ENCODE results near the gene LINC01488.

The LINC01488 gene

DNA sequence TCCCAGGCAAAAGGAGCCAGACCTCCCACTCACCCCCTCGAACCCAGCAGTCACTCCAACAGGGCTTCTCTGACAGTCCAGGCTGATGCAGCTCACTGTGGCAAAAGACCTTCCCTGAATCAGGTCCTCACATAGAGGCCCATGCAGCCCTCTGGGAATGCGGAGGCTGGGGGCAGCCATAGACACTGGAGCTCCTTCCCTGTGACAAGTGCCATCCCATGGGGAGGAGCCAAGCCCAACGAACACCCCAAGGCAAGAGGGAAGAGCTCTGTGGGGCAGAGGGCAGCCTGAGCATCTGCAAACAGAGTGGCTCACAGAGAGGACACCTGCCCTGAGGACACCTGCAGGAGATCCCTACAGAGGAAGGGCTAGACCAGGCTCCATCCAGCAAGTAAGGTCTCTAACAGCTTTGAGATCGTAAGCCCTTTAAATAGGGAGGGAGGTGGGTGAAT, at the start of gene LINC01488:
Gene LINC01488 (plus strand): TSS at position 271 of the 452 bp plus-strand sequence.
- DNase-seq: no peak

DNA sequence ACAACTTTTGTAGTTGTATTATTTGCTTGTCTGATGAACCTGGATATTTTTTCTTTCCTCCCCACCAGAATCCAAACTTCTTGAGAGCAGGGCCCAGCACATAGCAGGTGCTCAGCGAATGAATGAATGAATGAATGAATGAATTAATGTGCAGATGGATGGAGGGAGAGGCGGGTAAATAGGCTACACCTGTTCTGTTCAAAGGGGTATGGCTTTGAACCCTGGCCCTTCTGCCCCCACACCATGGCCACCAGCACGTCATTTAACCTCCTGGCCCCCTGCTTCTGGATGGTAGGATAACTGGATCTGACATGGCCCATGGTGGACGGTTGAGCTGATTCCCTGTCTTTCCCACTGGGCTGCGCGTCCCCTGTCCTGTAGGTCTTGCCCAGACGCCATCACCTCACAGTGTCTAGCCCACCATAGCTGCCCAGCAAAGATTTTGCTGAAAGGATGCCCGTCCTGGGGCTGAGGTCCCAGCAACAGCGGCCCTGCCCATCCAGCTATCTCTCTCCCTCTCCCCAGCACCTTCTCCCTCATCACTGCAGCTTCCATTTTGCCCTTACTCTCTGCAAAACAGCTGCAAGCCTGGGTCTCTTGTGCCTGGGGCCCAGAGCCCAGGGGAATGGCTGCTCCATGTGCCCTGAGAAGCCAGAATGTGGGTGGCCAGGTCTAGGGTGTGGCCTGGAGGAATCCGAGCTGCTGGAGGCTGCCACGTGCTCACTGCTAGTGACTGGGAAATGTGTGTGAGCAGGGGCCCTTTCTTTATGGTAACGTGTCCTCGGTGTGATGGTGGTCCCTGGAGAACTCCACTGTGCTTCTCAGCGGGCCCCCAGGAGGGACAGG, 49.3 kb upstream of the LINC01488 start:
- no peak for DNase-seq

DNA sequence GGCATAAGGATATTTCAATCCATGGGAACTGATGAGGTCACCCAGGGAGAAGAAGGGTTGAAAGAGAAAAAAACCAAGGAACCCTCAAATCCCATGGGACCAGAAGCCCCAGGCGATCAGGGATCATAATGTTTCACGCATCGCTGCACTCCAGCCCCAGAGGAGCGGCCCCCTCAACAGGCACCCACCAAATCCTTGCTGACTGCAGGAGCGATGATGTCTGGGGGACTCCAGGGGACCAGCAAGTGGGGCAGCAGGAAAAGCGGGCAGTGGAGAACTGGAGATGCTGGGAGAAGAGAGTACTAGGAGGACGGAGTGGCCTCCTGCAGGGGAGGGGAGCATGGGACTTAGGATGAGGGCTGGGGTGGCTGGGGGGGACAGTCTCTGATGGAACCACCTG, 47.7 kb upstream of the LINC01488 start:
- no peak for DNase-seq

DNA sequence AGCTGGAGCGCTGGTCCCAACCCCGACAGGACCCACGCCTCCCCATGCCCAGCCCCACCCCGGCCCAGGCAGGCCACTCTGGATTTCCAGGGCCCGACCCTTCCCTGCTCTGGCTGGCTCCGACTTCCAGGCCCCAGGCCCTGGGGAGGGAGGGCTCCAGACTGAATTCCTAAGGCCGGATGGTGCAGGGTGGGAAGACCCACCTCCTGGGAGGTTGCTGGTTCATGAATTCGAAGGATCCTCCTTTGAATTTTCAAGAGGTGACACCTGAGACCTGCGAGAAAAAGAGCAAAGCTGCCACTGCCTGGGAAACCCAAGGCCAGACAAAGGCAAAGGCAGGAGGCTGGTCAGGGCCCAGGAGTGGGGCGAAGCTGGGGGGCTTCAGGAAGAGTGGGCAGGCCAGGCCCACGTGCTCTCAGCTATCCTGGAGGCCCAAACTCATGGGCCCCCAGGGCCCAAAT, 47.0 kb upstream of the LINC01488 start:
- no peak for DNase-seq

DNA sequence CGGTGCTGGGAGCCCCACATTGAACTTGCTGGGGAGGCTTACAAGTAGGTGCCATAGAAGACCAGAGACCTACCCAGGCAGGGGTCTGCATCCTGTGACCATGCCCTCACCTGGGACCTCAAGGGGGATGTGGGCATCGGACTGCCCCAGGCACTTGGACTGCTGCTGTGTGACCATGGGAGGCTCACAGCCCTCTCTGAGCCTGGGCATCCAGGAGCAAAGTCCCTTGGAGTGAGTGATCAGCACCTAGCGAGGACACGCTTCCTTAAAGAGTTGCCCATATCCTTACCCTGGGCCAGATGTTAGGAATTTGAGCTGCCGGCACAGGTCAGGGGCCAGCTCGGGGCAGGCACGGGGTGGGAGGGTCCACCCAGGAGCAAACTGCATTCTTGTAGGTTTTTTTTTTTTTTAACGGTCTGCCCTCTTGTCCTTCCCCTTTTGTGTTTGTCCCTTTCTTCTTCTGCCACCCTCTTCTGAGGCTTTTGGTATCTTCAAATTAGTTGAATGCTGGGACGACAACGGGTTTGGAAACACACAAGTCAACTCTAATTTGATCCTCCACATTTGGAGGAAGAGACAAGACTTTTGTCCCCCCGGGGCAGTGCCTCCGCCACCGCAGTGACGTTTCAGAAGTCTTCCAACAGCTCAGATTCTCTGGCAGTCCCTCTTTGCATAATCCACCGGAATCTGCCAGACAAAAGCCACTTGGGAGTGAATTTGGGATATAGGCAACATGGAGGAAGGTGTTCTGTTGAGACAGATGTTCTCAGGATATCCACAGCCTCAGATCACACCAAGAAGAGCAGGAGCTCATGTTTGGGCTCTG, 46.1 kb upstream of the LINC01488 start:
- DNase-seq: no peak

DNA sequence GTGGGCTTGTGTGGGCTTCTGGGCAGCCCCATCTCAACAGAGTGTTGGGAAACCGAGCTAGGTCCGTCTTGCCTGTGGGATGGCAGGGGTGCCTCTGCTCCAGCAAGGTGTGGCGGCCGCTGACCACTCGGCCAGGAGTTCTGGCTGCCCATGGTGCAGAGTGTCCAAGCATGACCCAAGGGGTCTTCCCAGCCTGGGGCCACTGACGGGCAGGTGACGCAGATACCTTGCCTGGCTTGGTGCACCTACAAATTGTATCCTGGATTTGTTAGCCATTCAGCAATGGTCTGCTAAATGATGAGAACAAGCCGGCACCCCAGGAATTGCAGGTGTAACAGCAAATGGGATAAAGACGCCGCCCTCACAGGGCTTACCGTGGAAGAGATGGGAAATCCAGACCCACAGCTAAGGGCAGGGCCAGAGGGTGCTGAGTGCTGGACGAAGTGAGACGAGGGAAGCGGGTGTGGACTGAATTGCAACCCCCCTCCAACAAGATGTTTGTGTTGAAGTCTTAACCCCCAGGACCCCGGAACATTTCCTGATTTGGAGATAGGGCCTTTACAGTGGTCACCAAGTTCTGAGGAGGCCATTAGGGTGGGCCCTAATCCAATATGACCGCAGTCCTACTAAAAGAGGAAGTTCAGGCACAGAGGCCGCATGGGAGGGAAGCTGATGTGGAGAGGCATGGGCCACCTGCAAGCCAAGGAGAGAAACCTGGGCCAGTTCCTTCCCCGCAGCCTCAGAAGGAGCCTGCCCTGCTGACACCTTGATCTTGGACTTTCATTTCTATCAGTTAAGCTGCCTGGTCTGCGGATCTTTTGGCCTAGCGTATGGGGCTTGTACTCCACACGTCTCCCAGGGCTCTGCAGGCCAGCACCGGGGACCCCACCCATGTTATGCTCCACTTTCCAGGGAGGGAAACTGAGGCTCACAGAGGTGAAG, 45.2 kb upstream of the LINC01488 start:
- no peak for DNase-seq

DNA sequence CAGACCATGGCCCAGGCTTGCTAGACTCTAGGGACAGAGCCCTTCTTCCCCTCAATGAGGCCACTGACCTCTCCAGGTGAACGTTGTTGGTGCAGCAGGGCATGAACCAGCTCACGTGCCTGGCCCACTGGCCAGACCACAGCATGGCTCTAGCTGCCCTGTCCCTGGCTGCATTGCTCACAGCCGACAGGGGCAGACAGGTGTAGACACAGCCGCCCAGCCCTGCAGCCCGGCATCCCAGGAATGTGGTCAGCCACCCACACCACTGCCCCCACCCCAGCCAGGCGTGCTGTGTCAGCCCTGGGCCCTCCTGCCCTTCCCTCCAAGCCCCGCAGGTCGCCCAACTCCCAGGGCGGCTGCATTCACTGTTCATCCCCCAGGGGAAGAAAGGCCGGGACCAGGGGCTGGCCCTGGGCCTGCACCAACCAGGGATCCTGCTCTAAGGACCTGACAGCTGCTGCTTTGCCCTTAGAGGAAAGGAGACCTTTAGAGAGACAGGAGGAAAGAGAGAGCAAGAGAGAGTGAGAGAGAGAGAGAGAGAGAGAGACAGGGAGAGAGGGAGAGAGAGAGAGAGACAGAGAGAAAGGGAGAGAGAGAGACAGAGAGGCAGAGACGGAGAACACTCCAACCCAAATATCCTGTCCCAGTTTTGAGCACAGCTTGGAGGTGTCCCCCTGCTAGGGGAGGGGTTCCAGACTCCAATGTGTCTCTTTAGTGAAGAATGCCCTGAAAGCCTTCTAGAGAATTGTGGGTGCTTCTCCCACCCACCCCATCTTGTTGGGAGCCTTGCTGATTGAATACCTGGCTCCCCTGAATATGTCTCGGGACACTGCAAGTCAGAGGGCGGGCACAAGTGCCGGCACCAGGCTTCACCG, 44.2 kb upstream of the LINC01488 start:
- DNase-seq: no peak

DNA sequence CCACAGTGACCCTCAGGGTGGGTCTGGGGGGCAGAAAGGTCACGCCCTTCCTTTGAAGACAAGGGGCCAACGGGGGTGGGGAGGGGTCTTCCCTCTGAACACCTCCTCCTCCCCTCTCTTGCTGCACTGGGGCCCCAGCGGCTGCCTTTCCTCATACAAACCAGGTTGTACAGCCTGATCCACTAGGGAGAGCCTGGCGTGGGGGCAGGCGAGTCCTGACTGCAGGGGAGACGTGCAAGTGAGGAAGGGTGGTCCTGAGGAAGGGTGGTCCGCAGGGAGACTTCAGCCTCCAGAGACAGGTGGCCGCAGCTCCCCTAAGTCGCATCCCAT, 43.6 kb upstream of the LINC01488 start:
- DNase-seq: no peak

DNA sequence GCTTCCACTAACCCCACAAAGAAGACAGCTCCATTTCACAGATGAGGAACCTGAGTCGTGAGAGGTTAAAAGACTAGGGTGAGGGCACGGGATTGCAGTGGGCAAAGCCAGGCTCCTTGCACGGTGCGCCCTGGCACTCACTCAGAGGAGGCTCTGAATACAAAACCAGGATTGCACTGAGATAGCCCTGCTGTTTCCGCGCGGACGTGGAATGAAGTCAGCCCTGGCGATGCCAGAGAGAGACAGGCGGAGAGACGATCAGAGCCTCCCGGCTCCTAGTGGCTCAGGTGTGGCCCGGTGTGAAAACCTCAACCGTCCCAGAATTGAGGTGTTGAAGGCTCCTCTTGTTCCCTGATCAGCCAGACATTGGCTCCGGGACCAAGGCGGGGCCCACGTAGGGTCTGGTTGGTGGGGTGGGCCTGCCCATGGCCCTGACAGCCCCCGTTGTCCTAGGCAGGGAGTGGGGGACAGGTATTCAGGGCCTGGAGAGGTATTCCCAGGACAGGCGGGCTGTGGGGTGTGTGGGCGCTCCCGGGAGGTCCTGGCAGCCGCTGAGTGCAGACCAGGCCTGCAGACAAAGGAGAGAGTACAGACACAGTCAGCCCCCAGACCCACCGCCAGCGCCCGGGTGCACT, 43.1 kb upstream of the LINC01488 start:
- no peak for DNase-seq

DNA sequence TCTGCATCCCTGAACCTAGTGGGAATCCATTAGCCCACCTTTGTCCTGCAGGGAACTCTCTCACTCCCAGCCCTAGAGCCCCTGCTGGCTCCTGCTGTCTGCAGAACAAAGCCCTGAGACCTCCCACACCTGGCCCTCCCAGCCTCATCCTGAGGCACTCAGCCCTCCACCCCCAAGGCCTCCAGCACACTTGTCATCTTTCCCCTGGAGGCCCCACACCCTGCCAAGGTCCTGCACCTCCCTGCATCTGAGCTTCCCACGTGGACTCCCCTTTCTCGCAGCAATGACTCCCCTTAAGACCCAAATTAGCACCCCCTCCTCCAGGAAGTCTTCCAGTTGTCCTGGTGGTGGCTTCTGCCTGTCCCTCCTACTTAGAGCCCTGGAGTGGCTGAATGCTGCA, 42.3 kb upstream of the LINC01488 start:
- no peak for DNase-seq

DNA sequence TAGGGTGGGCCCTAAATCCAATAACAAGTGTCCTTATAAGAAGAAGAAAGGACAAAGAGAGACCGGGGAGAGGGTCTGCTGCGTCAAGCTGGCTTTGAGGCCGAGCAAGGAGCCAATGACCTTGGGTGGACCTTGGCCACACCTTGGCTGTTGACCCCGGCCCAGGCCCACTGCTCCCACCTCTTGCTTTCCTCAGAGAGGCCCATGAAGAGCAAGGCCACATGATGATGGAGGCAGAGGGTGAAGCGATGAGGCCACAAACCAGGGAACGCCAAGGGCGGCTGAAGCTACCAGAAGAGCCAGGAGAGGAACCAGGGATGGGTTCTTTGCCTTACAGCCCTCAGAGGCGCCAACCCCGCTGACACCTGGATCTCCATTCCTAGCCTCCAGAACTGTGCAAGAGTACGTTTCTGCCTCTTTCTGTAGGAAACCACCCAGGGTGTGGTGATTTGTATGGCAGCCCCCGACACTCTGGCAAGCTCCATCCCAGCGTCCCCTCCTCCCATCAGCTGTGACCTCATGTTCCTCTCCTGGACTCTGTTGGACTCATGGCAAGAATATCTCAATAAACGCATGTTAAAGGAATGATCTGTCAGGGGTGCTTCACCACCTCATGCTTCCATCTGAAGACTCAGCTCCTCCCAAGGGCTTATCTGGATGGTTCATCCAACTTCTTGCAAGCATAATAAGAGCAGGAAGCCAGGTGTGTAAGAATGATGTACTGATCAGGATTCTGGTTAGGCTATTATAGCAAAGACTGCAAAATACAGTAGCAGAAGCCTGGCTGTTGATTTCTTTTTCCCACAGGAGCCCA, 41.6 kb upstream of the LINC01488 start:
- no peak for DNase-seq

DNA sequence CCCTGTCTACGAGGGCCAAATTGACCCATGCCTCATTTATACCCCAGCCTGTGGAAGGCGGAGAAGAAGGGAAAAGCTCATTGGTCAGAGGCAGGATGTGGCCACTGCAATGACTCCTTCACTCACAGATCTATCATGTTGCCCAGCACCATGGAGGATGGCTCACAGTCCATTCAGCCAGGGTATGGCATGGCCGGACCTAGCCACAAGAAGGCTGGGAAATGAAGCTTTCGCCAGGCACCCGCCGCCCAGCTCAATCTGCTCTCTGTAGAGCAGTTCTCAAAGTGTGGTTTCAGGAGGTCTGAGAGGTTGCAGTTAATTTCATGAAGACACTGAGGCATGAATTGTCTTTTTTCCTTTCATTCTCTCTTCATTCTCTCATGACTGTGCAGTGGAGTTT, 40.6 kb upstream of the LINC01488 start:
- no peak for DNase-seq

DNA sequence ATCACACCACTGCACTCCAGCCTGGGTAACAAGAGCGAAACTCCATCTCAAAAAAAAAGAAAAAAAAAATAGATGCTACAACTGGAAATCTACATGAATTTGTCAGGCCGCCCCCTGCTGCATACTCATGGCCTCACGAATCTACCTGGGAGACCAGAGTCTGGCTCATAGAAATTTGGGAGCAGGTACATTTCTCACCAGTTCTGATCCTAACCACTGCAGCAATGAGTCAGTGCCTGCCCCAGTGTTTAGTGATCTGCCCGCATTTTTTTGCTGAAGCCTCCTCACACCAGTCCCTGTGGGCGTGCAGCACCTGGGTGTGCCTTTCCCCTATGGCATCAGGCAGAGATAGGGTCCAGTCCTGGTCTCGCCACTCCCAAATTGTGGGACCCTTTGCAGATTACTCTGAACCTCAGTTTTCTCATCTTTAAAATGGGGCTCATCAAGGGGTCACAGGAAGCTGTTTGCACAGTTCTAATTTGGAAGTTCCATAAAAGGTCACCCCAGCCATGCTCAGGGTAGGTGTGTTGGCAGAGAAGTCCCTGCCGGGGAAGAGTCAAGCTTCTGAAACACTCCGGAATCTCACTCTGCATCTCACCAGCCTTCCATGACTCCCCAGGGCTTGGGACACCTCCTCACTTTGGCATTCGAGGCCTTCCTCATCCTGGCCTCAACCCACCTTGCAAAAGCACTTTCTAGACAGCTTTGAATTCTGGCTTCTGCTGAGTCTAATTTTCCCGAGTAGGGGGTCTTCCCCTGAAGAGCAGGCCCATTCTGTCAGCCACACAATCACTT, 39.3 kb upstream of the LINC01488 start:
- no peak for DNase-seq

DNA sequence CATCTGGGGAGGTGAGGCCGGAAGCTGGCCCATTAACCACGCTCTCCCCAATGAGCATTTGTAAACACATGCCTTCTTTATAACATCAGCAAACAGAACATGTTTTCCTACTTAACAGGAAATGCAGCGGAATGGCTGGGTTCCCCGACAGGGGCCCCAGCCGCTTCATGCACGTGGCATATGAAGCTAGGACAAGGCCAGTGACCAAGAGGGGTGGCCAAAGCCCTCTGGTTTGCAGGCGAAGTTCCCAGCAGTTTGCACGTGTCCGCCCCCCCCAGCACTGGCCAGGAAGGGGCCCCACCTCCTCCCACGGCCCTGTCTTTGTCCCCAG, 38.7 kb upstream of the LINC01488 start:
- DNase-seq: no peak

DNA sequence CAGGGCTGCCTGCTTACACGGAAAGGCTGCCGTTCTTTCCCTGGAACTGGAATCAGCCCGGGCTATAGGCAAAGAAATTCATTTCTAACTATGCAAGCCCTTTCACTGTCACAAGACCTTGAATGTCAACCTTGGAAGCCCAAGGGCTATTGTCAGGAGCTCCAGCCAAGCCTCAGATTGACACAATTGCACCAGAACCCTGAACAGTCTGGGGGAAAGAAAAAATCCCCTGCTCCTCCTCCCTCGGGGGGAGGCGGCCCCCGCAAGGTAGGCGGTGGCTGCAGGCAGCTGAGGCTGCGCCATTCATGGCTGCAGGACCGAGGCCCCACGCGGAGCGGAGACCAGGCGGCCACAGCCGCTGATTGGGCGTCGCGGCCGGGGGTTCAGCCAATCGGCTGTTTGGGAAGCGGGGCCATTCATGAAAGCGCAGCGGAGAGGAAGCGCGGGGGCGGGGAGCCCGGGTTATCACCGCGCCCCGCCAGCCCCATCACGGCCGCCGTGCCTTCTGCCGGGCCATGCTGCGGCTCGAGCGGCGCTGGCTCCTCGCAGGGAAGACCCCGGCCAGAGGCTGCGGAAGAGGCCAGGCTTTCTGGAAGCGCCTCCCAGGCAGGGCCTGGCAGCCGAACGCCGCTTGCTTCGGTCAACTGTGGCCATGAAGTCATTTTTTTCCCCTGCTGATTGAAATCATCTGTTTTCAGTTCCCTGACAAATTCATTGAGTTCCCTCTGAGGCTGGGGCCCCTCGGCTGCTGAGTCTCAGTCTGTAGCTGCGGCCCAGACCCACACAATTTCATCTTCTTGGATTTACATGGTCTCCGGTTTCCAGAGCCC, 38.1 kb upstream of the LINC01488 start:
- DNase-seq: no peak

DNA sequence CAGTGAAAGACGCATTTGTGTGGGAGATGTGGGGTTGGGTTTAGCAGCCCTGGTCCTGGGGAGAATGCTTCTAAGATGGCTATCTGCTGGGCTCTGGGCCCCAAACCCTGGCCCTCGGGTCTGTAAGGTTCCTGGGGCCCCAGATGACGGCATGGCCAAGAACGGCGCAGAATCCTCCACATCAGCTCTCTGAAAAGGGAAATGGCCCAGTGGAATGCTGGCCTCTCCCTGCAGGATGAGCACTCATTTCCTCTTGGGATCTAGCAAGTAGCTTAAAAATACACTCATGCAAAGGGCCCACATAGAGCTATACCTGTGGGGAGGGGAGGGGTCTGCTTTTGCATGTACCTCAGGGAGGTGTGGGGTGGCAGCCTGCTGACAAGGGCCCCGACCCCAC, 37.5 kb upstream of the LINC01488 start:
- no peak for DNase-seq

DNA sequence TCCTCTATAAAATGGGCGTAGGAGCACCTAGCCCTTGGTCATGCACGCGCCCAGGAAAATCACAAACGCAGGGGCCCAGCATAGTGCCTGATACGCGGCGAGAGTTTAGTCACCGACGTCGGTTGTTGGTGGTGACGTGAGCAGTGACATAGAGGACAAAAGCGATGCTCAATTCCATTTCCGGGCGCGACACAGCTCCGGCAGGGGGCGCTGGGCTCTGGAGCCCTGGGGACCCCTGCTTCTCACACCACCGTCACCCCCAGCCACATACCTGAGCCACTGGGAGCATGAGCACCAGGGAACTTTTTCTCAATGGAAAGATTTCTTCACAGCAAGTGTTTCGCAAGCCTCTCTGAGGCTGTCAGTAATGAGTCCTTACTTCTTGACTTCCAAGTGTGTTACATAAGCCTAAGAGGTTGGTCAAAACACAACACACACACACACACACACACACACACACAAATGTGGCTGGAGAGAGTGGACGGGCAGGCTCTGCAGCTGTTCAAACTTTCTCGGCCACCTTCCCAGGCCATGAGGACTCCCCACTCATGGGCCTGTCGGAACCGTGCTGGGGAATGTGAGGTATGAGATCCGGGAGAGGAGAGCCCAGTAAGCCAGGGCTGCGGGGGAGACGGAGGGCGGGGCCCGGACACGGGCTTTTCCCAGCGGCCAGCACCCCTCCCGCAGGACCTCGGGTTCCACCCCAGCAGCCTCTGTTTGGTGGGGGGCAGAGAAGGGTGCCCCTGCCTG, 36.9 kb upstream of the LINC01488 start:
- no peak for DNase-seq

DNA sequence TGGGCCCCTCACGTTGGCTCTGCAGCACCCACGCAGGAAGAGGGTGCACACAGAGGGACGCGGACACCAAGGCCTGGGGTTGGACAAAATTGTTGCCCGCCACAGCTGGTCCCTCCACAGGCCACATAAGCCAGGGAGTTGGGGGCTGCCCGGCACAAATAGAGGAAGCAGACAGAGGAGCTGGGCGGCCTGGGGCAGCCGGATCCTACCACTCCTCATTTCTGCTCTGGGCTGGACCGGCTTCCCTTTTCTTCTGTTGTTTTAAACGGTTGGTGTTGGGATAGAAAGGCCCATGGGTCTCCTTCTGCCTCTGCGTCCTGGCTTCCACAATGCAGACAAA, 36.4 kb upstream of the LINC01488 start:
- DNase-seq: no peak
